GM23338 (cell line): ENCODE data around the gene PTPN13.

Experiments
- CREB1 ChIP-seq: fragments of 250-450 bp; sonication (Bioruptor Pico); IDR thresholded peaks from 2 replicates; pipeline ENCODE4 v1.5.0; 2020; ENCODE audit warnings: low read depth, mild to moderate bottlenecking, moderate library complexity
- CTCF ChIP-seq, 2 experiments: fragments of 200-600 bp in 1 of 2; sonication (generic) in 1 of 2; conservative IDR thresholded peaks; 2 replicates each; pipeline versions ENCODE4 v1.5.1 to v1.6.1; 2016 to 2017; ENCODE audit warnings: antibody characterized with exemption in 2 of 2, low read depth in 2 of 2, mild to moderate bottlenecking in 2 of 2, moderate library complexity in 1 of 2
- ETS1 ChIP-seq: IDR thresholded peaks from 2 replicates; pipeline ENCODE4 v1.6.1; 2016; ENCODE audit warnings: antibody characterized with exemption
- EZH2 ChIP-seq: fragments of 200-600 bp; sonication (generic); IDR thresholded peaks from one replicate; pipeline ENCODE4 v1.8.0; 2017; ENCODE audit warnings: antibody characterized with exemption, mild to moderate bottlenecking, low read depth; ENCODE audit not compliant: unreplicated experiment
- TF ChIP-seq, protein P1 (sequence below): IDR thresholded peaks from one replicate; pipeline ENCODE4 v1.6.1; 2018; ENCODE audit warnings: antibody characterized with exemption; ENCODE audit not compliant: unreplicated experiment

DNA sequence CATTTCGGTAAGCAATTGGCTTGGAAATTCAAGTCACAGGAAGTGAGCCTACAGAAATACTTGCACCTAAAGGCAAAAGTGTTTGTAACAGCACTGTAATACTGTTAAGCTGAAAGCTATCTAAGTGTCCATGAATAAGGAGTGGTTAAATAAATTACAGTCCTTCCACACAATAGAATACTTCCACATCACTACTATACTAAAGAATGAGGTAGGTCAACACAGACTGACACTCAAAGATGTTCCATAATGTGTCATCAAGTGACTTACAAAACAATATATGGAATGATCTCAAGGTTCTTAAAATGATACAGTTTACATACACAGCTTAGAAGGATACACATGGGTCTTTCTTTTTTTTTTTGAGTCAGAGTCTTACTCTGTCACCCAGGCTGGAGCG is 228.0 kb downstream of the PTPN13 start:
- TF ChIP-seq EZH2 (no peak), CTCF (conservative IDR thresholded peaks at IDR 0.05; ENCODE audit: low read depth in 2 of 2) (no peak), ETS1 (no peak), CREB1 (CRISPR knock-in tag) (no peak)
- TF ChIP-seq, protein P1, sequence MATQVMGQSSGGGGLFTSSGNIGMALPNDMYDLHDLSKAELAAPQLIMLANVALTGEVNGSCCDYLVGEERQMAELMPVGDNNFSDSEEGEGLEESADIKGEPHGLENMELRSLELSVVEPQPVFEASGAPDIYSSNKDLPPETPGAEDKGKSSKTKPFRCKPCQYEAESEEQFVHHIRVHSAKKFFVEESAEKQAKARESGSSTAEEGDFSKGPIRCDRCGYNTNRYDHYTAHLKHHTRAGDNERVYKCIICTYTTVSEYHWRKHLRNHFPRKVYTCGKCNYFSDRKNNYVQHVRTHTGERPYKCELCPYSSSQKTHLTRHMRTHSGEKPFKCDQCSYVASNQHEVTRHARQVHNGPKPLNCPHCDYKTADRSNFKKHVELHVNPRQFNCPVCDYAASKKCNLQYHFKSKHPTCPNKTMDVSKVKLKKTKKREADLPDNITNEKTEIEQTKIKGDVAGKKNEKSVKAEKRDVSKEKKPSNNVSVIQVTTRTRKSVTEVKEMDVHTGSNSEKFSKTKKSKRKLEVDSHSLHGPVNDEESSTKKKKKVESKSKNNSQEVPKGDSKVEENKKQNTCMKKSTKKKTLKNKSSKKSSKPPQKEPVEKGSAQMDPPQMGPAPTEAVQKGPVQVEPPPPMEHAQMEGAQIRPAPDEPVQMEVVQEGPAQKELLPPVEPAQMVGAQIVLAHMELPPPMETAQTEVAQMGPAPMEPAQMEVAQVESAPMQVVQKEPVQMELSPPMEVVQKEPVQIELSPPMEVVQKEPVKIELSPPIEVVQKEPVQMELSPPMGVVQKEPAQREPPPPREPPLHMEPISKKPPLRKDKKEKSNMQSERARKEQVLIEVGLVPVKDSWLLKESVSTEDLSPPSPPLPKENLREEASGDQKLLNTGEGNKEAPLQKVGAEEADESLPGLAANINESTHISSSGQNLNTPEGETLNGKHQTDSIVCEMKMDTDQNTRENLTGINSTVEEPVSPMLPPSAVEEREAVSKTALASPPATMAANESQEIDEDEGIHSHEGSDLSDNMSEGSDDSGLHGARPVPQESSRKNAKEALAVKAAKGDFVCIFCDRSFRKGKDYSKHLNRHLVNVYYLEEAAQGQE = no peak
